Suppressor macrophage (primary cell): ENCODE measurements around the gene DYNC1H1.
A peak's percentile ranks its signal among the peaks of the same experiment; 100 is the strongest.

ENCODE experiments used
- DNase-seq, 4 experiments: peaks; one replicate each; pipeline ENCODE4 v3.0.0-alpha.2; 2020 to 2022
- total RNA-seq, 17 experiments: gene quantifications; one replicate each; lab custom pipeline; 2026; ENCODE audit warnings: mixed read lengths in 6 of 17, inconsistent platforms in 3 of 17; lab: John Stamatoyannopoulos, UW

DYNC1H1 gene
- 563 to 1,398 (median 703) reads per million in 17 experiments for total RNA-seq

GRCh38 chr14:101964297-101965180 lies at the start of gene DYNC1H1:
DYNC1H1 (plus strand) TSS chr14:101964573; CDS start chr14:101964692, 119 bp downstream.
- peak; percentile 94 to 98 (median 96) for DNase-seq

- no peak for DNase-seq
These were observed 48.2 kb upstream of the DYNC1H1 start for GRCh38 chr14:101915871-101916815.

- DNase-seq = no peak
These were observed 47.5 kb upstream of the DYNC1H1 start for GRCh38 chr14:101916816-101917412.

GRCh38 chr14:101917413-101918017 lies 46.9 kb upstream of the DYNC1H1 start:
- DNase-seq = no peak

- DNase-seq = no peak
These were observed 46.0 kb upstream of the DYNC1H1 start for GRCh38 chr14:101918065-101918989.

- DNase-seq = peak; percentile 21 to 61 (median 41)
These were observed 44.1 kb upstream of the DYNC1H1 start for GRCh38 chr14:101920271-101920670.

GRCh38 chr14:101922866-101923265 lies 41.5 kb upstream of the DYNC1H1 start:
- no peak for DNase-seq

- DNase-seq = no peak
These were observed 39.2 kb upstream of the DYNC1H1 start for GRCh38 chr14:101925152-101925551.

GRCh38 chr14:101926085-101926484 lies 38.3 kb upstream of the DYNC1H1 start:
- DNase-seq = no peak

GRCh38 chr14:101926620-101927019 lies 37.8 kb upstream of the DYNC1H1 start:
- no peak for DNase-seq

- peak; percentile 97 to 98 (median 97) for DNase-seq
These were observed 36.5 kb upstream of the DYNC1H1 start for GRCh38 chr14:101927859-101928258.

GRCh38 chr14:101928415-101928841 lies 35.9 kb upstream of the DYNC1H1 start:
- peak in 3 of 4 experiments; percentile 16 to 35 (median 26) for DNase-seq

GRCh38 chr14:101929096-101929495 lies 35.3 kb upstream of the DYNC1H1 start:
- DNase-seq = no peak

- no peak for DNase-seq
These were observed 34.4 kb upstream of the DYNC1H1 start for GRCh38 chr14:101929946-101930345.

GRCh38 chr14:101932673-101933072 lies 31.7 kb upstream of the DYNC1H1 start:
- no peak for DNase-seq

- DNase-seq = no peak
These were observed 31.2 kb upstream of the DYNC1H1 start for GRCh38 chr14:101933209-101933608.

- DNase-seq = peak; percentile 51 to 70 (median 61)
These were observed 29.7 kb upstream of the DYNC1H1 start for GRCh38 chr14:101934601-101935150.

GRCh38 chr14:101937926-101938767 lies 26.2 kb upstream of the DYNC1H1 start:
- peak in 3 of 4 experiments; percentile 17 to 45 (median 38) for DNase-seq

GRCh38 chr14:101939646-101940170 lies 24.7 kb upstream of the DYNC1H1 start:
- DNase-seq = peak; percentile 20 to 61 (median 30)
